Psoas muscle (tissue), 8 donors: ENCODE measurements around the gene SH3RF3. TPM values are rescaled to one million over a fixed set of nuclear protein-coding genes. Genes with fewer than 3 reads are reported as not detected.

Experiments used
- ATAC-seq, 4 donors: fragments of 200-7000 bp; cut with Tn5 transposase; one replicate each; pipeline ENCODE4 v1.9.1; 2020; ENCODE audit warnings: moderate library complexity in 3 of 4, mild to moderate bottlenecking in 2 of 4
- DNase-seq, 2 donors: peaks; one replicate each; pipeline ENCODE4 v3.0.0-alpha.2; 2020
- H3K27ac ChIP-seq: fragments of 200-600 bp; one replicate; pipeline ENCODE4 v1.8.0; 2022
- H3K27me3 ChIP-seq, 3 donors: fragments of 200-600 bp in 1 of 3; one replicate each; pipeline versions ENCODE4 v1.6.1 to v1.8.0; 2013 to 2022; ENCODE audit warnings: low read length in 2 of 3, mild to moderate bottlenecking in 2 of 3, moderate library complexity in 1 of 3; ENCODE audit not compliant: insufficient read depth in 3 of 3
- H3K36me3 ChIP-seq, 2 donors: fragments of 200-600 bp in 1 of 2; one replicate each; pipeline versions ENCODE4 v1.6.1 to v1.8.0; 2013 to 2022; ENCODE audit warnings: low read depth in 1 of 2, mild to moderate bottlenecking in 1 of 2, moderate library complexity in 1 of 2; ENCODE audit not compliant: insufficient read depth in 1 of 2
- H3K4me1 ChIP-seq: fragments of 200-600 bp; one replicate; pipeline ENCODE4 v1.8.0; 2022
- H3K4me3 ChIP-seq: fragments of 200-600 bp; one replicate; pipeline ENCODE4 v1.8.0; 2022; ENCODE audit warnings: mild to moderate bottlenecking
- H3K9me3 ChIP-seq: fragments of 200-600 bp; one replicate; pipeline ENCODE4 v1.8.0; 2022
- WGBS, 3 donors: extraction: QIAGEN DNeasy Blood & Tissue Kit; methylation state at CpG; one replicate each; pipeline versions ENCODE4 v1.1.6 to v1.1.7; 2013; 5-methylcytosine and 5-hydroxymethylcytosine counted together
- intact Hi-C, 2 donors: fragments of 100-400 bp; cut with DNase I; formaldehyde crosslinking; loops; one replicate each; pipeline versions ENCODE4 v1.11.0 to v1.14.2; 2022
- polyA plus RNA-seq, 3 donors: library from polyadenylated mRNA; stranded (reverse); fragments of 200-250 nt; gene quantifications; one replicate each; pipeline ENCODE4 v1.2.3, GENCODE V29; 2013
- total RNA-seq, 4 donors: library from RNA; stranded (reverse); fragmentation: NEBNext Ultra II Directional in 2 of 4; extraction: Animal tissue kit (Norgen Biotek cat#: 25700) in 2 of 4; gene quantifications; one replicate each; pipeline versions ENCODE4 v1.2.1 to v1.2.4, GENCODE V29; 2021 to 2023
- TF ChIP-seq, protein P1 (sequence below): fragments of 200-600 bp; IDR thresholded peaks from one replicate; pipeline ENCODE4 v1.8.0; 2022; ENCODE audit warnings: antibody characterized with exemption
- donor health status: healthy with polysubstance abuse.
- donor health status: DM: no; HTN: no; CAD: no; lungs with moderate emphysema.
- donor health status: Bipolar disorder and iron deficiency.
- donor health status: healthy.
- donor health status: DM: yes; HTN: yes; CAD: no.
- donor health status: DM: no; HTN: no; CAD: no.
- donor health status: DM: no; HTN: no; CAD: no.
- donor health status: DM: yes; HTN: yes; CAD: no.

SH3RF3 gene
- total and polyA plus RNA-seq, 7 donors: 4.6 to 27.0 (median 9.0) TPM

DNA sequence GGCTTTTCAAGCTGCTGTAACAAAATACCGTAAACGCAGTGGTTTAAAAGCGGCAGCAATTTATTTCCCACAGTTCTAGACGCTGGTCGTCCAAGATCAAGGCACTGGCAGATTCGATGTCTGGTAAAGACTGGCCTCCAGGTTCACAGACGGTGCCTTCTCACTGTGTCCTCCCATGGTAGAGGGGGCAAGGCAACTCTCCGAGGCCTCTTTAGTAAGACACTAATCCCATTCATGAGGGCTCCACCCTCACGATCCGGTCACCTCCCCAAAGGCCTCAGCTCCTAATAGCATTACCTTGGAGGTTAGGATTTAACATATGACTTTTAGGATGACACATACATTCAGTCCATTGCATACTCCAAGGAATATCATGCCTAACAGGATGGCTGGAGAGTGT lies 117.2 kb downstream of the SH3RF3 start:
- Histone ChIP-seq H3K4me3 (no peak overlapping the region), H3K36me3 (no peaks in the 10 kb centered on the region), H3K27me3 (no peaks in the 10 kb centered on the region), H3K27ac (no peak overlapping the region), H3K9me3 (no peaks in the 10 kb centered on the region), H3K4me1 (peaks cover 56% of the 10 kb centered on the region)
- WGBS, 3 donors: 85 to 91% (median 88%) methylated on average over 10 of the region's 10 CpGs
- DNase-seq (no peak), ATAC-seq (no peak)
- intact Hi-C loops: no loop called here
- TF ChIP-seq, protein P1, sequence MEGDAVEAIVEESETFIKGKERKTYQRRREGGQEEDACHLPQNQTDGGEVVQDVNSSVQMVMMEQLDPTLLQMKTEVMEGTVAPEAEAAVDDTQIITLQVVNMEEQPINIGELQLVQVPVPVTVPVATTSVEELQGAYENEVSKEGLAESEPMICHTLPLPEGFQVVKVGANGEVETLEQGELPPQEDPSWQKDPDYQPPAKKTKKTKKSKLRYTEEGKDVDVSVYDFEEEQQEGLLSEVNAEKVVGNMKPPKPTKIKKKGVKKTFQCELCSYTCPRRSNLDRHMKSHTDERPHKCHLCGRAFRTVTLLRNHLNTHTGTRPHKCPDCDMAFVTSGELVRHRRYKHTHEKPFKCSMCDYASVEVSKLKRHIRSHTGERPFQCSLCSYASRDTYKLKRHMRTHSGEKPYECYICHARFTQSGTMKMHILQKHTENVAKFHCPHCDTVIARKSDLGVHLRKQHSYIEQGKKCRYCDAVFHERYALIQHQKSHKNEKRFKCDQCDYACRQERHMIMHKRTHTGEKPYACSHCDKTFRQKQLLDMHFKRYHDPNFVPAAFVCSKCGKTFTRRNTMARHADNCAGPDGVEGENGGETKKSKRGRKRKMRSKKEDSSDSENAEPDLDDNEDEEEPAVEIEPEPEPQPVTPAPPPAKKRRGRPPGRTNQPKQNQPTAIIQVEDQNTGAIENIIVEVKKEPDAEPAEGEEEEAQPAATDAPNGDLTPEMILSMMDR: no peak

DNA sequence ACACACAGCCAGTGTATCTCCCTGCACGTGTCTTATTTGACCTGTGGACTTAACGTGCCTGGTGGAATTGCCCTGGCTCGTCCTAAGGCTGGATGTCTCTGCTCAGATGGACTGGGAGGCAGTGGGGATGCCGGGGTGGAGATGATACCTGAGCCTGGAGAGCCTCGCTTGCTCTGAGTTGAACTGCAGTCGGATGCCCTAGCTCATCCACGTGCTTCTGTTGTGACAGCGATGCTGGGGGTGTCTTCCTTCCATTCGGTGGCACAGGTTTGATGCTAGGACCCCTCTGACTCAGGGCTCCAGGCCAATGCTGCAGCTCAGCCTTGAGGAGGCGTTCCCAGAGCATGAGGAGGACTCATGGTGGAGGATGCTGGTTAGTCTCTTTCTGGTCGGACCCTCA lies 117.6 kb downstream of the SH3RF3 start:
- TF ChIP-seq, protein P1: no peak
- no peak for DNase-seq
- Histone ChIP-seq H3K36me3 (no peaks in the 10 kb centered on the region), H3K27me3 (no peaks in the 10 kb centered on the region), H3K4me1 (peaks cover 52% of the 10 kb centered on the region), H3K9me3 (no peaks in the 10 kb centered on the region), H3K27ac (no peak overlapping the region), H3K4me3 (no peak overlapping the region)
- 94 to 98% (median 95%) methylated on average over 11 of the region's 11 CpGs for WGBS, 3 donors
- ATAC-seq: no peak
- intact Hi-C loops: no loop called here

DNA sequence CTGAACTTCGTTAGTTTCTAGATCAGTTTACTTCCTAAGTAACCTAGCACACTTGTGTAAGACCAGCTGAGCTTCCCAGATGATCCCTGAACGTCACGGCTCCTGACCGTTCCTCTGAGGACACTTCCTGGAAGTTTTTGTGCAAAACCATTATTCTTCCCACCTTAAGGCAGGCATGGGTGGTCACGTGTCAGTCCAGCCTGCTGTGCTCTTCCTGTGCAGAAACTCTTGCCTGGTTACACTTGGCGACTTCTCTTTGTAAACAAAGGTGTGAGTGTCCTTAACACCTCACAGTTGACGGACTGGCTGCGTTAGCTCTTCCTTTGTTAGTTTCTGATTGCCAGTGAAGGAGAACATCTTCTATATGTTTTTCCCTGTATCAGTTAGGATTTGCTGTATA lies 118.3 kb downstream of the SH3RF3 start:
- TF ChIP-seq, protein P1: no peak
- H3K4me3 ChIP-seq: no peak overlapping the region
- 62 to 71% (median 67%) methylated on average over 8 of the region's 8 CpGs for WGBS, 3 donors
- intact Hi-C loops: no loop called here
- no peaks in the 10 kb centered on the region for H3K9me3 ChIP-seq
- H3K4me1 ChIP-seq: peaks cover 45% of the 10 kb centered on the region
- H3K27me3 ChIP-seq: no peaks in the 10 kb centered on the region
- no peak for ATAC-seq
- H3K36me3 ChIP-seq: no peaks in the 10 kb centered on the region
- no peak for DNase-seq
- no peak overlapping the region for H3K27ac ChIP-seq

DNA sequence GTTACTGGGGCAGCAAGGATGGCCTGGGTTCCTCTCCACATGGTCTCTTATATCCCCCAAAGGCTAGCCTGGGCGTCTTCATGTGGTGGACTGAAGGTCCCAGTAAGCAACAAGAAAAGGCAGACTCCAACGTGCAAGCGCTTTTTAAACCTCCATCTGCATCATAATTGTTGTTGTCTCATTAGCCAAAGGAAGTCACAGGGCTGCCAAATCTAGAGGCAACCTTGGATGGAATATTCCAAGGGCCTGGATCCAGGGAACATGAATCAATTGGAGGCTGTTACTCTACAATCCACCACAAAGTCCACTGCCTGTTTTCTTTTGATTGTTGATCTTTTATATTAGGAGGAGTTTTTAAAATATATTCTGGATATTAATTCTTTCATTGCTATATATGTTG lies 118.8 kb downstream of the SH3RF3 start:
- DNase-seq (no peak), ATAC-seq (peak in 1 of 4 donors; percentile 31)
- Histone ChIP-seq H3K36me3 (no peaks in the 10 kb centered on the region), H3K27ac (no peak overlapping the region), H3K4me1 (peaks cover 40% of the 10 kb centered on the region), H3K27me3 (no peaks in the 10 kb centered on the region), H3K4me3 (no peak overlapping the region), H3K9me3 (no peaks in the 10 kb centered on the region)
- intact Hi-C loops: no loop called here
- WGBS, 3 donors: 46 to 62% (median 49%) methylated on average over 3 of the region's 3 CpGs
- TF ChIP-seq, protein P1: no peak

DNA sequence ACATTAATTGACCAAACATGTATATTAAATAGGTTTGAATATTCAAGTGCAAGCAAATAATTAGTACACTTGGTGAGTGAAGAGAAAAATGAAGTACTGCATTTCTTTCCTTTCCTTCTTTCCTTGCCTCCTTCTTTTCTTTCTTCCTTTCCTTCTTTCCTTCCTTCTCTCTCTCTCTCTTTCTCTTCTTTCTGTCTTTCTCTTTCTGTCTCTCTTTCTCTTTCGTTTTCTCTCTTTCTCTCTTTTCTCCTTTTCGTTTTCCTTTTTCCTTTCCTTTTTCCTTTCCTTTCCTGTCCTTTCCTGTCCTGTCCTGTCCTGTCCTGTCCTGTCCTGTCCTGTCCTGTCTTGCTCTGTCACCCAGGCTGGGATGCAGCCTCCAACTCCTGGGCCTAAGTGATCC lies 119.6 kb downstream of the SH3RF3 start:
- TF ChIP-seq, protein P1: no peak
- no peaks in the 10 kb centered on the region for H3K36me3 ChIP-seq
- H3K4me3 ChIP-seq: no peak overlapping the region
- H3K27ac ChIP-seq: no peak overlapping the region
- intact Hi-C loops: no loop called here
- ATAC-seq (no peak), DNase-seq (no peak)
- H3K27me3 ChIP-seq: no peaks in the 10 kb centered on the region
- H3K9me3 ChIP-seq: no peaks in the 10 kb centered on the region
- WGBS, 3 donors: 84 to 90% (median 87%) methylated on average over 2 of the region's 2 CpGs
- H3K4me1 ChIP-seq: peaks cover 32% of the 10 kb centered on the region
